22Rv1 (cell line): ENCODE results near the gene KIR2DL4.
"Not testable (repeated sequence)": the region's sequence is repeated elsewhere in the genome, so short reads cannot be mapped to it uniquely, and the experiment has no call there.

ENCODE experiments used
- CTCF ChIP-seq: fragments of 450-650 bp; IDR thresholded peaks from 2 replicates; pipeline ENCODE4 v1.5.1; 2017; ENCODE audit warnings: mild to moderate bottlenecking
- ZFX ChIP-seq: fragments of 450-650 bp; IDR thresholded peaks from 2 replicates; pipeline ENCODE4 v1.6.1; 2017; ENCODE audit warnings: antibody characterized with exemption, borderline replicate concordance

- not testable (repeated sequence) for TF ChIP-seq CTCF, ZFX
These were observed 24.5 kb upstream of the KIR2DL4 start for GRCh38 chr19:54778896-54779295.
